HCT116 (cell line): ENCODE data around the gene MXRA8. TPM values are rescaled to one million over a fixed set of nuclear protein-coding genes. Genes with fewer than 3 reads are reported as not detected.

Source experiments
- ATAC-seq: fragments of 200-7000 bp; cut with Tn5 transposase; 2 replicates; pipeline ENCODE4 v1.9.1; 2020; ENCODE audit warnings: mild to moderate bottlenecking, moderate library complexity
- BruUV-seq: library from RNA; stranded (reverse); fragments of 400-500 nt; replicated peaks from 2 replicates; lab custom pipeline; 2021; lab: Mats Ljungman, UMichigan
- CTCF ChIA-PET: fragments of 300-600 bp; sonication (Branson Sonifier 250); formaldehyde crosslinking; loops from one replicate; lab custom pipeline; 2021; ENCODE audit warnings: antibody characterized with exemption; lab: Charles Lee
- POLR2A ChIA-PET: fragments of 300-600, 350-600 bp; sonication (Branson Sonifier 250); formaldehyde crosslinking; loops from one replicate; lab custom pipeline; 2021; ENCODE audit warnings: antibody characterized with exemption; lab: Charles Lee
- RAD21 ChIA-PET, 2 experiments: fragments of 300-600 bp; sonication (Branson Sonifier 250); formaldehyde crosslinking; loops; one replicate each; lab custom pipeline; 2023; ENCODE audit warnings: low total read pairs in 2 of 2; ENCODE audit not compliant: uncharacterized antibody in 2 of 2, unreplicated experiment in 2 of 2, low non-redundant PET in 1 of 2; lab: Charles Lee
- DNase-seq: peaks from one replicate; pipeline ENCODE4 v3.0.0-alpha.2; 2010; ENCODE audit warnings: low read depth, low spot score
- H2AFZ ChIP-seq: fragments of 200-600 bp; shearing (Covaris generic), sonication (generic); 2 replicates; pipeline ENCODE4 v1.6.1; 2017; ENCODE audit warnings: low read depth, mixed run types, mixed read lengths, antibody characterized with exemption, low read length; ENCODE audit not compliant: poor library complexity, severe bottlenecking
- H3K27ac ChIP-seq: 2 replicates; pipeline ENCODE4 v1.5.1; 2012; ENCODE audit warnings: low read depth, low read length
- H3K27me3 ChIP-seq: fragments of 200-600 bp; sonication (generic); 2 replicates; pipeline ENCODE4 v1.6.1; 2016; ENCODE audit warnings: mixed run types, low read length, mixed read lengths; ENCODE audit not compliant: insufficient read depth
- H3K36me3 ChIP-seq, 2 experiments: fragments of 200-500 bp in 1 of 2; fragments of 200-600 bp in 1 of 2; sonication (Bioruptor generic) in 1 of 2; sonication (generic) in 1 of 2; 2 replicates each; pipeline versions ENCODE4 v1.5.1 to v1.6.1; 2014 to 2016; ENCODE audit warnings: low read length in 2 of 2, inconsistent platforms in 1 of 2, mixed read lengths in 1 of 2, mixed run types in 1 of 2; ENCODE audit not compliant: insufficient read depth in 2 of 2, control insufficient read depth in 1 of 2
- H3K4me1 ChIP-seq, 2 experiments: fragments of 200-600 bp in 1 of 2; sonication (generic) in 1 of 2; 2 replicates each; pipeline versions ENCODE4 v1.5.1 to v1.6.1; 2012 to 2017; ENCODE audit warnings: low read length in 2 of 2, inconsistent platforms in 1 of 2, mild to moderate bottlenecking in 1 of 2, mixed read lengths in 1 of 2, mixed run types in 1 of 2, moderate library complexity in 1 of 2; ENCODE audit not compliant: insufficient read depth in 2 of 2, control insufficient read depth in 1 of 2
- H3K4me2 ChIP-seq: fragments of 200-600 bp; sonication (generic); 2 replicates; pipeline ENCODE4 v1.6.1; 2017; ENCODE audit warnings: mixed run types, low read length, mixed read lengths
- H3K4me3 ChIP-seq, 2 experiments: fragments of 200-600 bp in 1 of 2; sonication (generic) in 1 of 2; replicated peaks in 1 of 2; 2 replicates each; pipeline ENCODE4 v1.5.1; 2011 to 2016; ENCODE audit warnings: low read length in 2 of 2, control low read depth in 1 of 2, low read depth in 1 of 2, mild to moderate bottlenecking in 1 of 2, mixed read lengths in 1 of 2, mixed run types in 1 of 2
- H3K79me2 ChIP-seq: fragments of 200-600 bp; sonication (generic); 2 replicates; pipeline ENCODE4 v1.6.1; 2017; ENCODE audit warnings: mild to moderate bottlenecking, mixed run types, low read length, moderate library complexity, mixed read lengths; ENCODE audit not compliant: insufficient read depth
- H3K9ac ChIP-seq: fragments of 200-600 bp; sonication (generic); 2 replicates; pipeline ENCODE4 v1.6.1; 2016; ENCODE audit warnings: low read length, mixed read lengths
- H3K9me2 ChIP-seq: fragments of 200-600 bp; sonication (generic), shearing (Covaris generic); 2 replicates; pipeline ENCODE4 v1.6.1; 2017; ENCODE audit warnings: mixed run types, mild to moderate bottlenecking, moderate library complexity; ENCODE audit not compliant: insufficient read depth
- H3K9me3 ChIP-seq, 2 experiments: fragments of 200-500 bp in 1 of 2; fragments of 200-600 bp in 1 of 2; sonication (Bioruptor generic) in 1 of 2; sonication (generic) in 1 of 2; 2 replicates each; pipeline ENCODE4 v1.6.1; 2014 to 2017; ENCODE audit warnings: low read length in 2 of 2, mixed read lengths in 2 of 2, inconsistent platforms in 1 of 2, low read depth in 1 of 2, mild to moderate bottlenecking in 1 of 2, mixed run types in 1 of 2, moderate library complexity in 1 of 2; ENCODE audit not compliant: control insufficient read depth in 1 of 2, insufficient read depth in 1 of 2
- H4K20me1 ChIP-seq: fragments of 200-600 bp; sonication (generic), shearing (Covaris generic); 2 replicates; pipeline ENCODE4 v1.6.1; 2017; ENCODE audit warnings: mixed run types, mild to moderate bottlenecking, moderate library complexity; ENCODE audit not compliant: insufficient read depth
- CBX3 ChIP-seq: IDR thresholded peaks from 2 replicates; pipeline ENCODE4 v1.6.1; 2012; ENCODE audit warnings: low read depth
- CEBPB ChIP-seq: IDR thresholded peaks from 2 replicates; pipeline ENCODE4 v1.6.1; 2012; ENCODE audit warnings: low read depth
- CTCF ChIP-seq, 3 experiments: fragments of 200-600 bp in 1 of 3; sonication (generic) in 1 of 3; IDR thresholded peaks in 2 of 3; conservative IDR thresholded peaks in 1 of 3; 2 replicates each; pipeline ENCODE4 v1.5.1; 2012 to 2017; ENCODE audit warnings: low read depth in 2 of 3, low read length in 2 of 3, antibody characterized with exemption in 1 of 3, borderline replicate concordance in 1 of 3, control low read depth in 1 of 3, mild to moderate bottlenecking in 1 of 3, mixed read lengths in 1 of 3, mixed run types in 1 of 3, moderate library complexity in 1 of 3; ENCODE audit not compliant: insufficient read depth in 1 of 3
- ELF1 ChIP-seq: IDR thresholded peaks from 2 replicates; pipeline ENCODE4 v1.6.1; 2012; ENCODE audit warnings: low read depth, borderline replicate concordance
- EZH2 ChIP-seq: fragments of 200-600 bp; sonication (generic); IDR thresholded peaks from 2 replicates; pipeline ENCODE4 v1.6.1; 2017; ENCODE audit warnings: antibody characterized with exemption, mixed run types
- EZH2phosphoT487 ChIP-seq: fragments of 200-600 bp; IDR thresholded peaks from 2 replicates; pipeline ENCODE4 v1.6.1; 2018; ENCODE audit warnings: antibody characterized with exemption, borderline replicate concordance
- FOSL1 ChIP-seq: IDR thresholded peaks from 2 replicates; pipeline ENCODE4 v1.6.1; 2012; ENCODE audit warnings: low read depth
- JUND ChIP-seq: IDR thresholded peaks from 2 replicates; pipeline ENCODE4 v1.6.1; 2012
- POLR2A ChIP-seq: IDR thresholded peaks from 2 replicates; pipeline ENCODE4 v1.7.0; 2011; ENCODE audit warnings: borderline replicate concordance; ENCODE audit not compliant: insufficient read depth, insufficient read length; ENCODE audit errors: extremely low read depth
- RAD21 ChIP-seq: IDR thresholded peaks from 2 replicates; pipeline ENCODE4 v1.6.1; 2012; ENCODE audit warnings: low read depth, mild to moderate bottlenecking
- REST ChIP-seq: IDR thresholded peaks from 2 replicates; pipeline ENCODE4 v1.6.1; 2012; ENCODE audit warnings: low read depth
- SP1 ChIP-seq: IDR thresholded peaks from 2 replicates; pipeline ENCODE4 v1.6.1; 2012; ENCODE audit warnings: low read depth
- SRF ChIP-seq: IDR thresholded peaks from 2 replicates; pipeline ENCODE4 v1.6.1; 2012; ENCODE audit warnings: low read depth
- YY1 ChIP-seq: IDR thresholded peaks from 2 replicates; pipeline ENCODE4 v1.6.1; 2011; ENCODE audit warnings: low read length, low read depth, moderate library complexity, mild to moderate bottlenecking; ENCODE audit not compliant: insufficient replicate concordance; ENCODE audit errors: extremely low read depth
- ZFX ChIP-seq: fragments of 450-650 bp; IDR thresholded peaks from 2 replicates; pipeline ENCODE4 v1.6.1; 2017
- intact Hi-C: fragments of 100-400 bp; cut with micrococcal nuclease; formaldehyde crosslinking; loops from 2 replicates; pipeline ENCODE4 v1.10.0; 2022
- total RNA-seq: library from RNA; stranded (reverse); gene quantifications from one replicate; pipeline ENCODE4 v1.2.1, GENCODE V29; 2021; ENCODE audit not compliant: unreplicated experiment

Gene MXRA8
- total RNA-seq, 1 experiment from 2014 or later: 0.74 TPM

- TF ChIP-seq YY1: no peak
- no peak for TF ChIP-seq POLR2A
- no peak for TF ChIP-seq CEBPB
- no peak for TF ChIP-seq SRF
- no peak for TF ChIP-seq RAD21
- TF ChIP-seq EZH2: no peak
- no peak for TF ChIP-seq CBX3
- no peak for TF ChIP-seq ZFX
- no peak for TF ChIP-seq CTCF (IDR thresholded peaks at IDR 0.05 in 2 of 3, conservative IDR thresholded peaks at IDR 0.05 in 1 of 3; ENCODE audit: borderline replicate concordance in 1 of 3, insufficient read depth in 1 of 3, low read depth in 2 of 3, low read length in 2 of 3)
- no peak for TF ChIP-seq ELF1
- TF ChIP-seq JUND: no peak
These were observed 1.5 kb upstream of the MXRA8 start (continued) for GRCh38 chr1:1359664-1360468.

GRCh38 chr1:1359308-1359663, 931 bp upstream of the MXRA8 start:
- H3K9ac ChIP-seq: no peak overlapping the region
- no peak for TF ChIP-seq ZFX
- no peak for TF ChIP-seq ELF1
- TF ChIP-seq CEBPB: no peak
- TF ChIP-seq EZH2phosphoT487: no peak
- TF ChIP-seq SP1: no peak
- no peak for TF ChIP-seq SRF
- TF ChIP-seq FOSL1: no peak
- no peak for TF ChIP-seq REST
- no peak overlapping the region for H2AFZ ChIP-seq
- DNase-seq (no peak), ATAC-seq (no peak)
- POLR2A ChIA-PET: no interaction called here
- no peak overlapping the region; the same call in 1 of the 2 replicates for H3K4me2 ChIP-seq
- intact Hi-C loops: no loop called here
- RAD21 ChIA-PET: no interaction called here
- H3K36me3 ChIP-seq: no peaks in the 10 kb centered on the region
- BruUV-seq: no TSS peak
- H3K4me3 ChIP-seq: no peak overlapping the region
- no peaks in the 10 kb centered on the region for H3K9me2 ChIP-seq
- H3K79me2 ChIP-seq: no peaks in the 10 kb centered on the region
- peaks cover 22 to 52% of the 10 kb centered on the region in 2 experiments for H3K4me1 ChIP-seq
- no peaks in the 10 kb centered on the region for H3K27me3 ChIP-seq
- no peaks in the 10 kb centered on the region for H4K20me1 ChIP-seq
- H3K9me3 ChIP-seq: no peaks in the 10 kb centered on the region
- no peak overlapping the region for H3K27ac ChIP-seq
- CTCF ChIA-PET: no interaction called here
